ENCODE measurements around the gene UAP1L1.

DNA sequence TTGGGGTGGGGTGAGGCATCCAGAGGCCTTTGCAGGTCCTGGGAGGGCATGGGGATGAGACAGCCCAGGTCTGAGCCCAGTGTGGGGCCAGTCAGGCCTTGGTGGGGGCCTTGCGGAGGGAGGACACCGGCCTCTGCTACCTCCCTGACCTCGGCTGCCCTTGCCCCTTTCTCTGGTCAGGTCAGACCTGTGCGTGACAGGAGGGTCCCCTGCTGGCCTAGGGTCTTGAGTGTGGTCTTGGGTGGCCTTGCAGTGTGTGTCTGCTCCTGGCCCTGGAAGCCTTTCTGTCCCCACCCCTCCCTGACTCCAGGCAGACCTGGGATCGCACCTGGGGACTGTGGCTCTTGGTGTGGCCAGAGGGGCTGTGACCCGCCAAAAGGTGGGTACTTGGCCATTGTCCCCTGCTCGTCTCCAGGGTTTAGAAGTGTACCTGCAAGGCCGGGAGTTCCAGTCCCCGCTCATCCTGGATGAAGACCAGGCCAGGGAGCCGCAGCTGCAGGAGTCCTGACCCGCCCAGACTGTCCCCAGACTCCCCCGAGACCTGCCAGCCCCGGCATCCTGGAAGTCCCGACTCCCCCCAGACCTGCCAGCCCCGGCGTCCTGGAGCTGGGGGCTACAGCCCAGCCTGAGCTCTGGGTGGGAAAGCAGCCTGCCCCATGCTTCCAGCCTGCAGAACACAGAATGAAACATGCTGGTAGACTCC lies 5.1 kb downstream of the UAP1L1 start:
- TF ChIP-seq POLR2A (IDR thresholded peaks at IDR 0.05; ENCODE audit: low read depth, low read length) (no peak), TAF1 (IDR thresholded peaks at IDR 0.05; ENCODE audit: low read depth, low read length) (no peak), SPI1 (IDR thresholded peaks at IDR 0.05; ENCODE audit: low read depth, low read length) (no peak), POLR2AphosphoS5 (IDR thresholded peaks at IDR 0.05; ENCODE audit: low read depth, low read length) (no peak), PAX5 (IDR thresholded peaks at IDR 0.05; ENCODE audit: insufficient read depth, low read length, severe bottlenecking) (no peak), POU2F2 (IDR thresholded peaks at IDR 0.05; ENCODE audit: low read depth, low read length) (no peak)

All from GM12891 (cell line).